Smooth muscle cell of the pulmonary artery (primary cell): Measurements from ENCODE around the gene FOXE3. TPM values are rescaled to one million over a fixed set of nuclear protein-coding genes. Genes with fewer than 3 reads are reported as not detected.

Experiments
- total RNA-seq: library from RNA; depleted of rRNA; stranded (reverse); fragments of >200 nt; gene quantifications from 2 replicates; pipeline ENCODE4 v1.2.3, GENCODE V29; 2014

The FOXE3 gene
- not detected in 2 replicates for total RNA-seq

DNA sequence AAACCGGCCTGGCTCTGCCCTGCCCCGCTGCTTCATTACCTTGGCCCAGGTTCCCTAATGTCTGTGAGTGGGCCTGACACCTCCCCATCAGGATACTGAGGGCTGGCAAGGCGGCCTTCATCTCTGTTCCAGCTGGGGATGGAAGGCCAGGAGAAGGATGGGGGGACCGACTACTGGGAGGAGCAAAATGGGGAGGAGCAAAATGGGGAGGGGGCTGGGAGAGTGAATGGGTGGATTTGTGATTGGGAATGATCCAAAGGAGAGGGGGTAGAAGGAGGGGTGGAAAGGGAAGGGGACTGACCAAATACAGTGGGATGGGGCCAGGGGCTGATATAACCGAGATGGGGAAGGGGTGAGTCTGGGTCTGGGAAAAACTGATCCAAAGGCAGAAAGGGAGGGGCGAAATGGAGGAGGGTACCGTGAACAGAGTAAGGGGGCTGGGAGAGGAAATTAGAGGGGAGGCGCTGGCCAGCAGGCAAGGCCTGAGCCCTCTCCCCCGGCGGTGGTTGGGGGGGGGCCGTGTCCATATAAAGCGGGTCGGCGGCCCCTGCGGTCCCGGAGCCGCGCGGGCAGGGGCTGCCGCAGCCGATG, at the start of gene FOXE3:
FOXE3 (plus strand) TSS at position 558 of the 591 bp plus-strand sequence; CDS start at position 589, 31 bp downstream.

DNA sequence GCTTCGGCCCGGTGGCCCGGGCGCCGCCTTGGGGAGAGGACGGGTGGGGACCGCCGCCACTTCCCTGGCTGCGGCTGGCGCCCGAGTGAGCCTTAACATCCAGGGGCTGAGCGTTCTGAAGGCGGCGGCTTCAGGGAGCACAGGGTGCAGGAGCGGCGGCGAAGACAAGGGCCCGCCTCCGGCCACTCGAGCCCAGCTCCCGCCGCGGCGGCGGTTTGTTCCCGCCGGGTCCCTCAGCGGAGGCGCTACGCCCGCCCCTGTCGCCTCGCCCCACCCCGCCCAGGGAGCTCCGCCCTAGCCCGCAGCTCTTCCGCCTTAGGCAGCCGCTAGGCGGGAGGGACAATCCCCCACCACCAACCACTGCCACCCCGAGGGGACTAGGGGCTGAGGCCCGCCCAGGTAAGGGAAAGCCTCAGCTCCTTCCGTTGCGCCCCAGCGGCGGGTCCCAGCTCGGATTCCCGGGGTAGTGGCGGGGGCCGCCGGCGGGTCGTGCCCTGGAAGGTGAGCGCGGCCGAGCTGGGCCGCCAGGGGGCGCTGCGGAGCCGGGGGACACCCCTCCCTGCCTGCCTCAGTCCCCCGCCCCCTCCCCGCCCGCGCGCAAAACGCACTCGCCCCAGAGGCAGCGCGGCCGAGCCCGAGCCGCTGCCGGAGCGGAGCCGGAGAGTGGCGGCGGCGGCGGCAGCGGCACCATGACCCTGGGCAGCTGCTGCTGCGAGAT, 21.5 kb downstream of the FOXE3 start, which contains the start of gene FOXD2:
FOXD2 (plus strand) TSS at position 598 of the 718 bp plus-strand sequence; CDS start at position 690, 92 bp downstream.

Other genes with a start within 250 kb of the FOXE3 start
- gene PDZK1IP1, start 226.2 kb upstream of the FOXE3 start, total RNA-seq = 0.26 and 2.0 TPM in 2 replicates
- gene TAL1, start 184.1 kb upstream of the FOXE3 start, total RNA-seq = 0.07 and 0.91 TPM in 2 replicates
- 1.9 and 4.0 TPM in 2 replicates for gene STIL, start 102.1 kb upstream of the FOXE3 start, total RNA-seq
- 120 and 143 TPM in 2 replicates for gene CMPK1, start 82.5 kb upstream of the FOXE3 start, total RNA-seq
- gene FOXD2, start 21.8 kb downstream of the FOXE3 start, total RNA-seq = 0.10 and 0.20 TPM in 2 replicates